ENCODE measurements around the gene IFT172.
"Not testable (repeated sequence)": the region's sequence is repeated elsewhere in the genome, so short reads cannot be mapped to it uniquely, and the experiment has no call there.

The IFT172 gene

DNA sequence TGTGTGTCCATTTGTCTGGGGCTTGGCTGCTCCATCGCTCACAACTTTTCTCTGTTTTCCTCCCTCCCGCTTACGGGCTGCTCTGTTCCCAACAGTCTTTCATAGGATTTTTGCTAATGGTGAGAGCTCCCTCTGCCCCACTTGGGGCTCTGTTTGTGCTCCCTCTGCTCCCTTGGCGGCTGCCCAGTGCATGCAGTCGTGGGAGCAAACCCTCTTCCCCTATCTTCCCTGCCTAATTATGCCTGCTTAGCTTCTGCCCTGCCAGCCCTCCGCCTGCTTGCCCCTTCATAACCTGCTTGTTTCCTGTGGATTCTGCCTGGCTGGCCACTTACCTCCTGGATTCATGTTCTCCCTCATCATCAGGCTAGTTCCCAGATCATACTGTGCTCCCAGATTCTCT lies 53.9 kb downstream of the IFT172 start:
- no peak for DNase-seq (ENCODE audit: low read depth)
- TF ChIP-seq, protein P1, sequence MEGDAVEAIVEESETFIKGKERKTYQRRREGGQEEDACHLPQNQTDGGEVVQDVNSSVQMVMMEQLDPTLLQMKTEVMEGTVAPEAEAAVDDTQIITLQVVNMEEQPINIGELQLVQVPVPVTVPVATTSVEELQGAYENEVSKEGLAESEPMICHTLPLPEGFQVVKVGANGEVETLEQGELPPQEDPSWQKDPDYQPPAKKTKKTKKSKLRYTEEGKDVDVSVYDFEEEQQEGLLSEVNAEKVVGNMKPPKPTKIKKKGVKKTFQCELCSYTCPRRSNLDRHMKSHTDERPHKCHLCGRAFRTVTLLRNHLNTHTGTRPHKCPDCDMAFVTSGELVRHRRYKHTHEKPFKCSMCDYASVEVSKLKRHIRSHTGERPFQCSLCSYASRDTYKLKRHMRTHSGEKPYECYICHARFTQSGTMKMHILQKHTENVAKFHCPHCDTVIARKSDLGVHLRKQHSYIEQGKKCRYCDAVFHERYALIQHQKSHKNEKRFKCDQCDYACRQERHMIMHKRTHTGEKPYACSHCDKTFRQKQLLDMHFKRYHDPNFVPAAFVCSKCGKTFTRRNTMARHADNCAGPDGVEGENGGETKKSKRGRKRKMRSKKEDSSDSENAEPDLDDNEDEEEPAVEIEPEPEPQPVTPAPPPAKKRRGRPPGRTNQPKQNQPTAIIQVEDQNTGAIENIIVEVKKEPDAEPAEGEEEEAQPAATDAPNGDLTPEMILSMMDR (IDR thresholded peaks at IDR 0.05; ENCODE audit: low read depth, low read length, missing control alignments), result no peak
- no peak overlapping the region for H3K4me3 ChIP-seq (ENCODE audit: low read depth, low read length)
- in situ Hi-C loops (cut with HindIII; ENCODE audit: low sequenced_read_pairs), result no loop called here

- no peak for DNase-seq (ENCODE audit: low read depth)
- TF ChIP-seq, protein P1 (IDR thresholded peaks at IDR 0.05; ENCODE audit: low read depth, low read length, missing control alignments), result no peak
- H3K4me3 ChIP-seq (ENCODE audit: low read depth, low read length), result no peak overlapping the region
- in situ Hi-C loops (cut with HindIII; ENCODE audit: low sequenced_read_pairs), result no loop called here
These were observed 58.1 kb downstream of the IFT172 start for GRCh38 chr2:27431395-27431794.

- peak overlapping the region; percentile 68 for H3K4me3 ChIP-seq (ENCODE audit: low read depth, low read length)
- in situ Hi-C loops (cut with HindIII; ENCODE audit: low sequenced_read_pairs), result no loop called here
- TF ChIP-seq, protein P1 (IDR thresholded peaks at IDR 0.05; ENCODE audit: low read depth, low read length, missing control alignments), result no peak
- DNase-seq (ENCODE audit: low read depth), result peak; percentile 42
These were observed 60.5 kb downstream of the IFT172 start for GRCh38 chr2:27428978-27429541.

DNA sequence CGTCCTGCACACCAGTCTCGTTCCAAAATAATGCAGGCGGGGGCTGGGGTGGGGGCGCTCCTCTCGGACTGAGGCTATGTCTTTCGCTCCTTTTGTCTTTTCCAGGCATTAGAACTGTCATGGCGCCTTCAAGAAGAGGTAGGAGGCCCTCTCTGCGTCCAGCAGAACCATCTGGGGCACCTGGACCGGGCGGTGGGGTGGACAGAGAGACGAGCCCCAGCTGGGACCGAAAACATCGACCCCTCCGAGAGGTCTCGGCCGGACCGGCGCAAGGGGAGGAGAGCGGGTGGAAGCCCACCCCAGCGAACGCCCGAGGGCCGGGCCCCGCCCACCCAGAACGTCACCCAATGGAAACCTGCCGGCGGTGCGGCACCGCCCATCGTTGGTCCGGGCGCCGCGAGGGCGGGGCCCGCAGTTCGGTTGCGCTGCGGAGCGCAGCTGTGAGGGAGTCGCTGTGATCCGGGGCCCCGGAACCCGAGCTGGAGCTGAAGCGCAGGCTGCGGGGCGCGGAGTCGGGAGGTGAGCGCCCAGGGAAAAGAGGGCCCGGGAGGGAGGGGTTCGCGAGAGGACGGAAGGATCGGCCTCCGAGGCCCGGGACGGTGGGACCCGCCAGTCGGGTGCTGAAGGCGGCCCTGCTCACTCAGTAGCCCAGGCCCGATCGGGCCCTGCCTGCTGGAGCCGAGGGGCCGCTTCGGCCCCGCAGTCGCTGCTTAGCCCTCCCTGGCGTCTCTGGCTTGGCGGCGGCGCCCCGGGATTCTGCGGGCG lies 61.1 kb downstream of the IFT172 start, which contains the start of gene NRBP1:
Gene NRBP1, plus strand, starts transcription at position 419 of the 765 bp plus-strand sequence. CDS start 4,643 bp downstream, outside the sequence.
- TF ChIP-seq, protein P1 (IDR thresholded peaks at IDR 0.05; ENCODE audit: low read depth, low read length, missing control alignments), result no peak
- peak; percentile 49 for DNase-seq (ENCODE audit: low read depth)
- H3K4me3 ChIP-seq (ENCODE audit: low read depth, low read length), result peak within 1 kb of the TSS; percentile 68
- in situ Hi-C loops (cut with HindIII; ENCODE audit: low sequenced_read_pairs), result no loop called here

DNA sequence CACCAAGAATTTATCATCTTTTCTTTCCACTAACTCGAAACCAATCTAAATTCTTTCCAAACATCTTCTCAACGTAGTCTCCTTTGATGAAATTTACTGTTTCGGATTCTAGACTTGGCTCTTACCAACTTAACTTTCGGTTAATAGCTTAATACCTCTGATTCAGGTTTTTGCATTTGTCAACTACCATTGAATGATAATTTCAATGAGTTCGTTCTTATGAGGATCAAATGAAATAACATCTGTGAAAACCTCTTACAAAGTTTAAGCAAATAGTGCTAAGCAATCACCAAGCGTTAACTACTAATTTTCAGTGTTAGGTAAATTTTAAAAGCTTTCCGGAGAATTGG lies 61.7 kb downstream of the IFT172 start:
- DNase-seq (ENCODE audit: low read depth), result no peak
- in situ Hi-C loops (cut with HindIII; ENCODE audit: low sequenced_read_pairs), result no loop called here
- TF ChIP-seq, protein P1 (IDR thresholded peaks at IDR 0.05; ENCODE audit: low read depth, low read length, missing control alignments), result no peak
- H3K4me3 ChIP-seq (ENCODE audit: low read depth, low read length), result peak overlapping the region; percentile 68

GRCh38 chr2:27425039-27425438 lies 64.5 kb downstream of the IFT172 start:
- in situ Hi-C loops (cut with HindIII; ENCODE audit: low sequenced_read_pairs); DNase-seq (ENCODE audit: low read depth); H3K4me3 ChIP-seq (ENCODE audit: low read depth, low read length): not testable (repeated sequence)

DNA sequence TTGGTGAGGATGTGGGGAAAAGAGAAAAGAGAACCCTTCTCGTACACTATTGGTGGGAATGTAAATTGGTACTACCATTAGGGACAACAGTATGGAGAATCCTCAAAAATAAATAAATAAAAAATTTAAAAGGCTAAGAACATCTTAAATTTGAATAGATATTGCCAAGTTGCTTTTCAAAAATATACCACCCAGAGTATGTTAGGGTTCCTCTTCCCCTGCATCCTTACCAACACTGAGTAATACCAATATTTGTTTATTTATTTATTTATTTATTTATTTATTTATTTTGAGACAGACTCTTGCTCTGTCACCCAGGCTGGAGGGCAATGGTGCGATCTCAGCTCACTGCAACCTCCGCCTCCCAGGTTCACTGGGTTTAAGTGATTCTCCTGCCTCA lies 66.6 kb downstream of the IFT172 start:
- in situ Hi-C loops (cut with HindIII; ENCODE audit: low sequenced_read_pairs), result no loop called here
- H3K4me3 ChIP-seq (ENCODE audit: low read depth, low read length), result no peak overlapping the region
- TF ChIP-seq, protein P1 (IDR thresholded peaks at IDR 0.05; ENCODE audit: low read depth, low read length, missing control alignments), result no peak
- DNase-seq (ENCODE audit: low read depth), result no peak
